ENCODE data around the gene L3MBTL2. TPM values are rescaled to one million over a fixed set of nuclear protein-coding genes. Genes with fewer than 3 reads are reported as not detected.

Gene L3MBTL2
- total RNA-seq, 1 donor from 2014 or later = 26.4 TPM

- TF ChIP-seq CTCF (IDR thresholded peaks at IDR 0.05; ENCODE audit: unreplicated experiment) = no peak
- Mint-ChIP-seq H3K4me1 (no peaks in the 10 kb centered on the region), H3K4me3 (no peak overlapping the region), H3K36me3 (peaks cover 25% of the 10 kb centered on the region), H3K27ac (no peak overlapping the region), H3K27me3 (ENCODE audit: low read depth) (no peaks in the 10 kb centered on the region), H3K9me3 (no peaks in the 10 kb centered on the region)
- DNase-seq (ENCODE audit: low spot score in 2 of 2, unreplicated experiment in 2 of 2) = no peak
Measured at GRCh38 chr22:41271787-41272186, 66.7 kb downstream of the L3MBTL2 start.

GRCh38 chr22:41273128-41273527 is 68.0 kb downstream of the L3MBTL2 start:
- TF ChIP-seq CTCF (IDR thresholded peaks at IDR 0.05; ENCODE audit: unreplicated experiment) = no peak
- H3K4me3 Mint-ChIP-seq = no peak overlapping the region
- peaks cover 30% of the 10 kb centered on the region for H3K36me3 Mint-ChIP-seq
- no peak for DNase-seq (ENCODE audit: low spot score in 2 of 2, unreplicated experiment in 2 of 2)
- H3K9me3 Mint-ChIP-seq = no peaks in the 10 kb centered on the region
- H3K4me1 Mint-ChIP-seq = no peaks in the 10 kb centered on the region
- no peaks in the 10 kb centered on the region for H3K27me3 Mint-ChIP-seq (ENCODE audit: low read depth)
- no peak overlapping the region for H3K27ac Mint-ChIP-seq

- no peak for DNase-seq (ENCODE audit: low spot score in 2 of 2, unreplicated experiment in 2 of 2)
- H3K27me3 Mint-ChIP-seq (ENCODE audit: low read depth) = no peaks in the 10 kb centered on the region
- no peak overlapping the region for H3K4me3 Mint-ChIP-seq
- peaks cover 29% of the 10 kb centered on the region for H3K36me3 Mint-ChIP-seq
- no peaks in the 10 kb centered on the region for H3K4me1 Mint-ChIP-seq
- no peaks in the 10 kb centered on the region for H3K9me3 Mint-ChIP-seq
- TF ChIP-seq CTCF (IDR thresholded peaks at IDR 0.05; ENCODE audit: unreplicated experiment) = no peak
- H3K27ac Mint-ChIP-seq = no peak overlapping the region
Measured at GRCh38 chr22:41274856-41275255, 69.7 kb downstream of the L3MBTL2 start.

- Mint-ChIP-seq H3K36me3 (peaks cover 28% of the 10 kb centered on the region), H3K27ac (peak overlapping the region; percentile 16), H3K4me1 (peaks cover 7% of the 10 kb centered on the region), H3K9me3 (no peaks in the 10 kb centered on the region), H3K27me3 (ENCODE audit: low read depth) (no peaks in the 10 kb centered on the region), H3K4me3 (no peak overlapping the region)
- DNase-seq (ENCODE audit: low spot score in 2 of 2, unreplicated experiment in 2 of 2) = no peak
- no peak for TF ChIP-seq CTCF (IDR thresholded peaks at IDR 0.05; ENCODE audit: unreplicated experiment)
Measured at GRCh38 chr22:41280065-41280464, 75.0 kb downstream of the L3MBTL2 start.

- Mint-ChIP-seq H3K36me3 (peaks cover 25% of the 10 kb centered on the region), H3K27ac (peak overlapping the region; percentile 64), H3K9me3 (no peaks in the 10 kb centered on the region), H3K4me3 (no peak overlapping the region), H3K27me3 (ENCODE audit: low read depth) (no peaks in the 10 kb centered on the region), H3K4me1 (peaks cover 10% of the 10 kb centered on the region)
- no peak for DNase-seq (ENCODE audit: low spot score in 2 of 2, unreplicated experiment in 2 of 2)
- no peak for TF ChIP-seq CTCF (IDR thresholded peaks at IDR 0.05; ENCODE audit: unreplicated experiment)
Measured at GRCh38 chr22:41280854-41281253, 75.7 kb downstream of the L3MBTL2 start.

Small RNA genes lying within 50 kb of the gene (microRNA-seq; reads per million reads assigned to microRNA genes)
- gene MIR6889 = not detected

Other genes with a start within 250 kb of the L3MBTL2 start
- gene EP300, start 112.7 kb upstream of the L3MBTL2 start, total RNA-seq = 113 to 124 TPM (median 123 TPM) in 3 replicates
- gene CHADL, start 35.6 kb downstream of the L3MBTL2 start, total RNA-seq = 3.2 to 4.6 TPM (median 3.3 TPM) in 3 replicates
- 47.6 to 51.3 TPM (median 49.3 TPM) in 3 replicates for gene RANGAP1, start 80.9 kb downstream of the L3MBTL2 start, total RNA-seq
- gene ZC3H7B, start 96.2 kb downstream of the L3MBTL2 start, total RNA-seq = 85.5 to 86.8 TPM (median 85.6 TPM) in 3 replicates
- gene TEF, start 176.6 kb downstream of the L3MBTL2 start, total RNA-seq = 10.4 to 10.5 TPM (median 10.4 TPM) in 3 replicates
- 40.2 to 44.0 TPM (median 42.1 TPM) in 3 replicates for gene TOB2, start 241.5 kb downstream of the L3MBTL2 start, total RNA-seq

Data from mesothelial cell of epicardium (in vitro differentiated cells).